ENCODE data around the gene UQCC2.

UQCC2 gene

DNA sequence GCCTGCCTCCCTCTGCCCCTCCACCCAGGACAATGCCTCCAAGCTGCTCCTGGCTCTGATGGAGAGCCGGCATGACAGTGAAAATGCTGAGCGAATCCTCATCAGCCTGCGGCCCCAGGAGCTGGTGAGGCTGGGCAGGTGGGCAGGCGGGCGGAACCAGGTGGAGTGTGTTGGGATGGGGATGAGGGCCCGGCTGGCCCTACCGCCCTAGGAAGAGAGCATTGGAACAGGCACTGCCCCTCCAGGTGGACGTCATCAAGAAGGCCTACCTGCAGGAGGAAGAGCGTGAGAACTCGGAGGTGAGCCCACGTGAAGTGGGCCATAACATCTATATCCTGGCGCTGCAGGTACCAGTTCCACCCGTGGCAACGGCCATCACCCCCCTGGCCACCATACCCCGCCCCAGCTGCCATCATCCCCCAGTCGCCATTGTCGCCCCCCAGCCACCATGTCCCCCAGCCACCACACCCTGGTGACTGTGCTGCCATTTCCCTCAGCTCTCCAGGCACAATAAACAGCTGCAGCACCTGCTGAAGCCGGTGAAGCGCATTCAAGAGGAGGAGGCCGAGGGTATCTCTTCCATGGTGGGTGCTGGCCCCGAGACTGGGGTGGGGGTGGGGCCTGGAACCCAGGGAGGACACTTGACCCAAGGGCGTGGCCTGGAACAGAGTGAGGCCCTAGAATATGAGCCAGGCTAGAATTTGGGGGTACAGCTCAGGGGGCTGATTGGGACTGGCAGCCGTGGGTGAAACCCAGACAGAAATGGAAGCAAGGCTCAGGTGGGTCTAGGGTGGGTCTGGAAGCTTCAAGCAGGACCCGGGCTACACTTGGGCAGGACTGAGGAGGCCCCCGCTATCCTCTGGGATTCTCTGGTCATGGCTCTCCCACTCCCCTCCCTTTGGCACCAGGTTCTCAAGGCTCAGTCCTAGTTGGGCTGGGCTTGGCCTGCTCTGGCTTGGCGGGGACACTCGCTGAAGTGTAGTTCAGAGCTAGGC is 24.2 kb downstream of the UQCC2 start:
- Histone ChIP-seq H2BK15ac (ENCODE audit: low read depth, poor library complexity, severe bottlenecking) (no peak overlapping the region), H4K91ac (ENCODE audit: low read length) (no peak overlapping the region), H3K18ac (ENCODE audit: low read depth in 1 of 2, low read length in 2 of 2) (no peak overlapping the region), H3K4me2 (ENCODE audit: low read length, poor library complexity, severe bottlenecking) (no peak overlapping the region), H3K23ac (ENCODE audit: low read length in 2 of 2) (no peak overlapping the region), H3K27me3 (ENCODE audit: control insufficient read depth in 1 of 2, insufficient read depth in 1 of 2, low read length in 2 of 2) (no peaks in the 10 kb centered on the region), H3K79me1 (replicated peaks; ENCODE audit: low read length, poor library complexity, severe bottlenecking) (peaks cover 2% of the 10 kb centered on the region), H2BK12ac (ENCODE audit: low read length in 2 of 2) (no peak overlapping the region), H2BK120ac (ENCODE audit: low read depth, low read length) (no peak overlapping the region), H3K27ac (ENCODE audit: low read length, poor library complexity, severe bottlenecking) (no peak overlapping the region), H2AK5ac (ENCODE audit: low read length, severe bottlenecking) (no peak overlapping the region), H4K8ac (ENCODE audit: low read length) (no peak overlapping the region), H3K14ac (ENCODE audit: low read length in 2 of 2) (no peak overlapping the region), H3K9ac (ENCODE audit: low read length) (no peak overlapping the region), H3K9me3 (ENCODE audit: control insufficient read depth, low read length) (no peaks in the 10 kb centered on the region), H2BK5ac (ENCODE audit: low read depth, low read length, poor library complexity, severe bottlenecking) (no peak overlapping the region), H2AFZ (ENCODE audit: low read depth, low read length) (no peak overlapping the region), H3K4me3 (ENCODE audit: insufficient read depth in 1 of 2, low read depth in 1 of 2, low read length in 2 of 2) (no peak overlapping the region), H3K4me1 (ENCODE audit: control insufficient read depth, insufficient read depth, low read depth, low read length) (peaks cover 15% of the 10 kb centered on the region), H3K4ac (ENCODE audit: low read depth in 1 of 2, low read length in 2 of 2) (no peak overlapping the region), H3K36me3 (ENCODE audit: control insufficient read depth in 1 of 2, insufficient read depth in 2 of 2, low read depth in 1 of 2, low read length in 2 of 2) (peaks cover 94 to 97% of the 10 kb centered on the region in 2 experiments)
- DNase-seq = no peak
- WGBS = 94% methylated on average over 22 of the region's 27 CpGs

GRCh38 chr6:33686225-33686924 is 25.1 kb downstream of the UQCC2 start:
- Histone ChIP-seq H3K4me1 (ENCODE audit: control insufficient read depth, insufficient read depth, low read depth, low read length) (peaks cover 5% of the 10 kb centered on the region), H3K27me3 (ENCODE audit: control insufficient read depth in 1 of 2, insufficient read depth in 1 of 2, low read length in 2 of 2) (no peaks in the 10 kb centered on the region), H3K27ac (ENCODE audit: low read length, poor library complexity, severe bottlenecking) (no peak overlapping the region), H3K4me2 (ENCODE audit: low read length, poor library complexity, severe bottlenecking) (no peak overlapping the region), H3K36me3 (ENCODE audit: control insufficient read depth in 1 of 2, insufficient read depth in 2 of 2, low read depth in 1 of 2, low read length in 2 of 2) (peaks cover 92 to 97% of the 10 kb centered on the region in 2 experiments), H3K4me3 (ENCODE audit: insufficient read depth in 1 of 2, low read depth in 1 of 2, low read length in 2 of 2) (no peak overlapping the region), H2BK5ac (ENCODE audit: low read depth, low read length, poor library complexity, severe bottlenecking) (no peak overlapping the region), H2BK15ac (ENCODE audit: low read depth, poor library complexity, severe bottlenecking) (no peak overlapping the region), H4K8ac (ENCODE audit: low read length) (no peak overlapping the region), H2BK120ac (ENCODE audit: low read depth, low read length) (no peak overlapping the region), H2AK5ac (ENCODE audit: low read length, severe bottlenecking) (no peak overlapping the region), H3K79me1 (replicated peaks; ENCODE audit: low read length, poor library complexity, severe bottlenecking) (peaks cover 2% of the 10 kb centered on the region), H3K9ac (ENCODE audit: low read length) (no peak overlapping the region), H3K9me3 (ENCODE audit: control insufficient read depth, low read length) (no peaks in the 10 kb centered on the region), H2AFZ (ENCODE audit: low read depth, low read length) (no peak overlapping the region), H2BK12ac (ENCODE audit: low read length in 2 of 2) (no peak overlapping the region), H3K18ac (ENCODE audit: low read depth in 1 of 2, low read length in 2 of 2) (no peak overlapping the region), H3K23ac (ENCODE audit: low read length in 2 of 2) (no peak overlapping the region), H4K91ac (ENCODE audit: low read length) (no peak overlapping the region), H3K4ac (ENCODE audit: low read depth in 1 of 2, low read length in 2 of 2) (no peak overlapping the region), H3K14ac (ENCODE audit: low read length in 2 of 2) (peak overlapping the region in 1 of 2 experiments; percentile 1)
- WGBS = 77% methylated on average over 6 of the region's 6 CpGs
- DNase-seq = no peak

GRCh38 chr6:33685411-33686224 is 25.9 kb downstream of the UQCC2 start:
- Histone ChIP-seq H4K91ac (ENCODE audit: low read length) (peak overlapping the region; percentile 18), H3K4me3 (ENCODE audit: insufficient read depth in 1 of 2, low read depth in 1 of 2, low read length in 2 of 2) (peak overlapping the region in 1 of 2 experiments; percentile 14), H3K4me2 (ENCODE audit: low read length, poor library complexity, severe bottlenecking) (no peak overlapping the region), H3K27ac (ENCODE audit: low read length, poor library complexity, severe bottlenecking) (no peak overlapping the region), H2BK12ac (ENCODE audit: low read length in 2 of 2) (no peak overlapping the region), H3K27me3 (ENCODE audit: control insufficient read depth in 1 of 2, insufficient read depth in 1 of 2, low read length in 2 of 2) (no peaks in the 10 kb centered on the region), H3K23ac (ENCODE audit: low read length in 2 of 2) (no peak overlapping the region), H3K18ac (ENCODE audit: low read depth in 1 of 2, low read length in 2 of 2) (no peak overlapping the region), H3K36me3 (ENCODE audit: control insufficient read depth in 1 of 2, insufficient read depth in 2 of 2, low read depth in 1 of 2, low read length in 2 of 2) (peaks cover 89 to 96% of the 10 kb centered on the region in 2 experiments), H3K9me3 (ENCODE audit: control insufficient read depth, low read length) (no peaks in the 10 kb centered on the region), H3K79me1 (replicated peaks; ENCODE audit: low read length, poor library complexity, severe bottlenecking) (no peaks in the 10 kb centered on the region), H4K8ac (ENCODE audit: low read length) (no peak overlapping the region), H3K14ac (ENCODE audit: low read length in 2 of 2) (no peak overlapping the region), H2BK15ac (ENCODE audit: low read depth, poor library complexity, severe bottlenecking) (no peak overlapping the region), H3K4ac (ENCODE audit: low read depth in 1 of 2, low read length in 2 of 2) (no peak overlapping the region), H2AK5ac (ENCODE audit: low read length, severe bottlenecking) (no peak overlapping the region), H3K4me1 (ENCODE audit: control insufficient read depth, insufficient read depth, low read depth, low read length) (peaks cover 4% of the 10 kb centered on the region), H3K9ac (ENCODE audit: low read length) (no peak overlapping the region), H2AFZ (ENCODE audit: low read depth, low read length) (no peak overlapping the region), H2BK120ac (ENCODE audit: low read depth, low read length) (no peak overlapping the region), H2BK5ac (ENCODE audit: low read depth, low read length, poor library complexity, severe bottlenecking) (no peak overlapping the region)
- 94% methylated on average over 35 of the region's 38 CpGs for WGBS
- no peak for DNase-seq

All from mesenchymal stem cell (in vitro differentiated cells and primary cell).